Erythroblast (primary cell): ENCODE measurements around the gene TBC1D2B.
"Not testable (repeated sequence)": the region's sequence is repeated elsewhere in the genome, so short reads cannot be mapped to it uniquely, and the experiment has no call there.

Source experiments
- DNase-seq, 2 experiments: peaks; one replicate each; lab custom pipeline; 2025; lab: John Stamatoyannopoulos, UW
- GATA1 ChIP-seq: IDR thresholded peaks from 2 replicates; pipeline ENCODE4 v1.6.1; 2011; ENCODE audit warnings: low read depth, mild to moderate bottlenecking, control low read depth, low read length, moderate library complexity
- POLR2A ChIP-seq: IDR thresholded peaks from 2 replicates; pipeline ENCODE4 v1.6.1; 2011; ENCODE audit warnings: mild to moderate bottlenecking, low read length

TBC1D2B gene

GRCh38 chr15:77994893-77995536 lies 82.5 kb downstream of the TBC1D2B start:
- DNase-seq: not testable (repeated sequence)

GRCh38 chr15:77993970-77994693 lies 83.4 kb downstream of the TBC1D2B start:
- DNase-seq: peak in 1 of 2 experiments; percentile 7

GRCh38 chr15:77993374-77993911 lies 84.1 kb downstream of the TBC1D2B start:
- DNase-seq: no peak
- no peak for TF ChIP-seq POLR2A
- no peak for TF ChIP-seq GATA1

- DNase-seq: no peak
Observed at GRCh38 chr15:77992356-77993222, 84.9 kb downstream of the TBC1D2B start.

GRCh38 chr15:77991658-77992201 lies 85.8 kb downstream of the TBC1D2B start:
- DNase-seq: not testable (repeated sequence)

More at GRCh38 chr15:77992356-77993222, 84.9 kb downstream of the TBC1D2B start:
- TF ChIP-seq POLR2A: no peak

GRCh38 chr15:77991029-77991406 lies 86.5 kb downstream of the TBC1D2B start:
- no peak for TF ChIP-seq GATA1
- no peak for TF ChIP-seq POLR2A
- DNase-seq: no peak

GRCh38 chr15:77989296-77990143 lies 88.0 kb downstream of the TBC1D2B start:
- DNase-seq: no peak

GRCh38 chr15:77988347-77989295 lies 88.9 kb downstream of the TBC1D2B start:
- DNase-seq: no peak
- TF ChIP-seq GATA1: no peak
- no peak for TF ChIP-seq POLR2A

More at GRCh38 chr15:77989296-77990143, 88.0 kb downstream of the TBC1D2B start:
- peak; percentile 7 for TF ChIP-seq POLR2A
- TF ChIP-seq GATA1: no peak

- not testable (repeated sequence) for DNase-seq
Observed at GRCh38 chr15:77987765-77988136, 89.8 kb downstream of the TBC1D2B start.

GRCh38 chr15:77986891-77987764 lies 90.4 kb downstream of the TBC1D2B start:
- TF ChIP-seq POLR2A (no peak), GATA1 (no peak)
- DNase-seq: no peak

GRCh38 chr15:77985931-77986480 lies 91.5 kb downstream of the TBC1D2B start:
- no peak for DNase-seq
- TF ChIP-seq GATA1 (no peak), POLR2A (no peak)
